HG02623 (cell line): ENCODE measurements around the gene KCNAB1.
"Not testable (repeated sequence)": the region's sequence is repeated elsewhere in the genome, so short reads cannot be mapped to it uniquely, and the experiment has no call there.

Experiments used
- ATAC-seq: cut with Tn5 transposase; IDR thresholded peaks from one replicate; pipeline ENCODE4 v1.9.1; 2021; ENCODE audit warnings: moderate library complexity; ENCODE audit not compliant: unreplicated experiment

Gene KCNAB1

GRCh38 chr3:156174229-156174847 lies 54.0 kb downstream of the KCNAB1 start:
- no peak for ATAC-seq

GRCh38 chr3:156175570-156175969 lies 55.2 kb downstream of the KCNAB1 start:
- no peak for ATAC-seq

- ATAC-seq = no peak
Observed at GRCh38 chr3:156176048-156176447, 55.7 kb downstream of the KCNAB1 start.

- ATAC-seq = no peak
Observed at GRCh38 chr3:156176629-156177210, 56.3 kb downstream of the KCNAB1 start.

- no peak for ATAC-seq
Observed at GRCh38 chr3:156180077-156180476, 59.7 kb downstream of the KCNAB1 start.

- ATAC-seq = no peak
Observed at GRCh38 chr3:156181509-156181908, 61.1 kb downstream of the KCNAB1 start.

- ATAC-seq = no peak
Observed at GRCh38 chr3:156183396-156183795, 63.0 kb downstream of the KCNAB1 start.

- ATAC-seq = no peak
Observed at GRCh38 chr3:156184156-156184555, 63.8 kb downstream of the KCNAB1 start.

GRCh38 chr3:156187146-156187769 lies 66.9 kb downstream of the KCNAB1 start:
- ATAC-seq = no peak

GRCh38 chr3:156188757-156189156 lies 68.4 kb downstream of the KCNAB1 start:
- no peak for ATAC-seq

- no peak for ATAC-seq
Observed at GRCh38 chr3:156189927-156190326, 69.5 kb downstream of the KCNAB1 start.

- ATAC-seq = not testable (repeated sequence)
Observed at GRCh38 chr3:156194945-156195344, 74.6 kb downstream of the KCNAB1 start.

GRCh38 chr3:156197152-156197551 lies 76.8 kb downstream of the KCNAB1 start:
- ATAC-seq = not testable (repeated sequence)

GRCh38 chr3:156201411-156202405 lies 81.3 kb downstream of the KCNAB1 start:
- ATAC-seq = no peak

GRCh38 chr3:156206157-156206556 lies 85.8 kb downstream of the KCNAB1 start:
- ATAC-seq = no peak

GRCh38 chr3:156207802-156208685 lies 87.7 kb downstream of the KCNAB1 start:
- ATAC-seq = no peak

GRCh38 chr3:156209631-156210335 lies 89.4 kb downstream of the KCNAB1 start:
- no peak for ATAC-seq

- no peak for ATAC-seq
Observed at GRCh38 chr3:156211583-156211982, 91.2 kb downstream of the KCNAB1 start.

- no peak for ATAC-seq
Observed at GRCh38 chr3:156214676-156215075, 94.3 kb downstream of the KCNAB1 start.

GRCh38 chr3:156215751-156216150 lies 95.4 kb downstream of the KCNAB1 start:
- no peak for ATAC-seq
